Stimulated activated effector memory CD8-positive, alpha-beta T cell treated with anti-CD3 and anti-CD28 coated beads, Interleukin-12 subunit alpha, Interleukin-12 subunit beta, amount 100 ng/mL, for 72 hours (primary cell): ENCODE results near the gene MSX2.
A peak's percentile ranks its signal among the peaks of the same experiment; 100 is the strongest.

Experiments
- ATAC-seq: fragments of 150-1000 bp; cut with Tn5 transposase; 2 replicates; pipeline ENCODE4 v1.10.0; 2021
- DNase-seq, 2 donors: peaks; one replicate each; pipeline ENCODE4 v3.0.0; 2021 to 2022; ENCODE audit warnings: low spot score in 2 of 2
- H3K27ac Mint-ChIP-seq: one replicate; pipeline ENCODE4 v1.8.0; 2022; ENCODE audit warnings: mild to moderate bottlenecking, mixed read lengths
- H3K36me3 Mint-ChIP-seq: one replicate; pipeline ENCODE4 v1.8.0; 2022; ENCODE audit warnings: mild to moderate bottlenecking, mixed read lengths
- H3K4me1 Mint-ChIP-seq: one replicate; pipeline ENCODE4 v1.8.0; 2022; ENCODE audit warnings: mixed read lengths
- H3K4me3 Mint-ChIP-seq: one replicate; pipeline ENCODE4 v1.8.0; 2022; ENCODE audit warnings: mild to moderate bottlenecking, mixed read lengths
- H3K9me3 Mint-ChIP-seq: one replicate; pipeline ENCODE4 v1.8.0; 2022; ENCODE audit warnings: mixed read lengths

The MSX2 gene

DNA sequence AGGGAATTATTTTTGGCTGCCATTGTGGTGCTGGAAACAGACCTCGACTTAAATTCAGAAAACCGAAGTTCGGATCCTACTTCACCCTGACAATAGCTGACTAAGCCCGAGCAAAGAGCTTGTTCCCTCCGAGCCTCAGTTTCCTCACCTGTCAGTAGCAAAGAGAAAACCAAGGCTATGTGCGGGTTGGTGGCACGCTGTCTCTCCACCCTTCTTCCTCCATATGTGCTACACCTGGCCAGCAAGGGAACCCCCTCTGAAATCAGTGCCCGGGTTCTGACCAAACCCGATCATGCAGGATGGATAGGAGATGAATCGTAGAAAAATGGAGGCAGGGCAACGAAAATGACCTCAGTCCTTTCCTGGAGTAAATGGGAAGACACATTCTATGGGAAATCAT is 16.7 kb upstream of the MSX2 start:
- Mint-ChIP-seq H3K9me3 (peaks cover 4% of the 10 kb centered on the region), H3K27ac (no peak overlapping the region), H3K36me3 (no peaks in the 10 kb centered on the region), H3K4me3 (no peak overlapping the region), H3K4me1 (no peaks in the 10 kb centered on the region)
- no peak for ATAC-seq
- DNase-seq: no peak

GRCh38 chr5:174708476-174709207 is 15.7 kb upstream of the MSX2 start:
- DNase-seq (no peak), ATAC-seq (no peak)
- H3K9me3 Mint-ChIP-seq: peaks cover 4% of the 10 kb centered on the region
- H3K36me3 Mint-ChIP-seq: no peaks in the 10 kb centered on the region
- no peak overlapping the region for H3K4me3 Mint-ChIP-seq
- no peaks in the 10 kb centered on the region for H3K4me1 Mint-ChIP-seq
- no peak overlapping the region for H3K27ac Mint-ChIP-seq

- H3K4me3 Mint-ChIP-seq: no peak overlapping the region
- H3K36me3 Mint-ChIP-seq: no peaks in the 10 kb centered on the region
- H3K4me1 Mint-ChIP-seq: no peaks in the 10 kb centered on the region
- ATAC-seq (no peak), DNase-seq (no peak)
- H3K27ac Mint-ChIP-seq: no peak overlapping the region
- H3K9me3 Mint-ChIP-seq: no peaks in the 10 kb centered on the region
These were observed 9.6 kb upstream of the MSX2 start for GRCh38 chr5:174714751-174715150.

- Mint-ChIP-seq H3K9me3 (peaks cover 3% of the 10 kb centered on the region), H3K27ac (no peak overlapping the region), H3K36me3 (no peaks in the 10 kb centered on the region), H3K4me3 (no peak overlapping the region), H3K4me1 (peaks cover 5% of the 10 kb centered on the region)
- ATAC-seq: no peak
- no peak for DNase-seq
These were observed 8.6 kb upstream of the MSX2 start for GRCh38 chr5:174715804-174716203.

- no peak overlapping the region for H3K27ac Mint-ChIP-seq
- H3K9me3 Mint-ChIP-seq: peaks cover 3% of the 10 kb centered on the region
- H3K4me3 Mint-ChIP-seq: no peak overlapping the region
- H3K36me3 Mint-ChIP-seq: no peaks in the 10 kb centered on the region
- DNase-seq (no peak), ATAC-seq (no peak)
- H3K4me1 Mint-ChIP-seq: peaks cover 5% of the 10 kb centered on the region
These were observed 6.4 kb upstream of the MSX2 start for GRCh38 chr5:174717826-174718455.

GRCh38 chr5:174718880-174719610 is 5.3 kb upstream of the MSX2 start:
- Mint-ChIP-seq H3K27ac (no peak overlapping the region), H3K9me3 (peaks cover 3% of the 10 kb centered on the region), H3K4me3 (no peak overlapping the region), H3K36me3 (no peaks in the 10 kb centered on the region), H3K4me1 (peaks cover 5% of the 10 kb centered on the region)
- DNase-seq (no peak), ATAC-seq (no peak)

- ATAC-seq (no peak), DNase-seq (no peak)
- Mint-ChIP-seq H3K36me3 (no peaks in the 10 kb centered on the region), H3K4me3 (no peak overlapping the region), H3K27ac (no peak overlapping the region), H3K4me1 (peaks cover 5% of the 10 kb centered on the region), H3K9me3 (peaks cover 3% of the 10 kb centered on the region)
These were observed 4.4 kb upstream of the MSX2 start for GRCh38 chr5:174719793-174720611.

DNA sequence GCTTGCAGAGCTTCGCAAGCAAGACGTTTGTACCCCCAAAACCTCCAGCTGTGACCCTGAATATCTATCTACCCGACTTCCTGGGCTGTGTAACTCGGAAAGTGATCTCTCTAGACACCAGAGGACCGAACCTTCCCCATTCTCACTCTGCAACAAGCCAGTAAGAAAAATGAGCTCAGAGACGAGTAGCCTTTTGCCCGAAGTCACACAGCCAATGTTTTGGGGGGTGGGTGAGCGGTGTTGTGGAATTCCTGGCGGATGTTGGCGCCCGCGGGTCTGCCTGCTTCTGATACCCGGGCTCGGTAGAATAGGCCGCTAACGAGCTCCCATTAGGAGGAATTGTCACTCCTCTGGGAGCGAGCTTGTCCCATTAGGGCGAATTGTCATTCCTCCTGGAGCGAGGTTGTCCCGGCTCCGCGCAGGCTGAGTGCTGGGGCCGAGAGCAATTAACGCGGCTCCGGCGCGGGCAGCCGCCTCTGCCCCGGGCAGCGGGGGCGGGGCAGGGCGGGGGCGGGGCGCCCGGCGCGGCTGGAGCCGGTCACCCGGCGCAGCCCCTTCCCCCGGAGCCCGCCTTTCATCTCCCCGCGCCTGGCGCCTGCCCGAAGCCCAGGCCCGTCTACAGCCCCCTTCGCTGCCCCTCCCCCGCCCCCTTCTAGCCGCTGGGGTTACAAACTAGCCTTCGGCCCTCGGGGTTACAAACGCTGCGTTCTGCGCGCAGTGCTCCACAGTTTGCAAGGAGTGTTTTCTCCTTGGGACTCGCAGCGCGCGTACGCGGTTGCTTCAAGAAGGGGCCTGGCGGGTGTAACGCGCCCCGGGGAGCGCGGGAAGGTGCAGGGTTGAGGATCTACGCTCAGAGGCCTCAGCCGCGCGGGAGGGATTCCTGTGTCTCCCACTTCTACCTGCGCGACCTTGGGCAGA is 3.5 kb upstream of the MSX2 start:
- H3K27ac Mint-ChIP-seq: no peak overlapping the region
- H3K4me1 Mint-ChIP-seq: peaks cover 5% of the 10 kb centered on the region
- ATAC-seq (no peak), DNase-seq (no peak)
- H3K4me3 Mint-ChIP-seq: no peak overlapping the region
- H3K36me3 Mint-ChIP-seq: no peaks in the 10 kb centered on the region
- peaks cover 3% of the 10 kb centered on the region for H3K9me3 Mint-ChIP-seq

GRCh38 chr5:174721530-174722432 is 2.6 kb upstream of the MSX2 start:
- Mint-ChIP-seq H3K36me3 (no peaks in the 10 kb centered on the region), H3K27ac (no peak overlapping the region), H3K4me1 (peaks cover 5% of the 10 kb centered on the region), H3K4me3 (no peak overlapping the region), H3K9me3 (peaks cover 3% of the 10 kb centered on the region)
- ATAC-seq: no peak
- no peak for DNase-seq

DNA sequence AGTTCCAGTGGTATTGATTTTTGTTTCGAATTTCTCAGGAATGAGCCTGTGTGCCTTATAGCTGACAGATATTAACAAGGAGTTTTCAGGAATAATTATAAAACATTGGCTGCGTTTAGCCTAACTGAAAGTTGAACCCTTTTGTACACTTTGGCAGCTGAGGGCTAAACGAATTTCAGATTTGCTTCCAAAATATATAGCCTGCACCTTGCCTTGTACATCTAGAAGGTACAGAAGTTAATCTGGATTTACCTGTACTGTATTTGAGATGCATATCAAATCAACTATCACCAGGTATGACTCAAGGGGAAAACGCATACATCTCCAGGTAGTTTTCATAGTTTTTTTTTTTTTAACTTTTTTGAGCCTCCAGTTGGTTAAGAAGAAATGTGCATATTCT is 1.9 kb upstream of the MSX2 start:
- no peak overlapping the region for H3K4me3 Mint-ChIP-seq

GRCh38 chr5:174723315-174723978 is 935 bp upstream of the MSX2 start:
- H3K4me3 Mint-ChIP-seq: peak overlapping the region; percentile 23
- peaks cover 3% of the 10 kb centered on the region for H3K9me3 Mint-ChIP-seq
- H3K27ac Mint-ChIP-seq: no peak overlapping the region
- H3K36me3 Mint-ChIP-seq: no peaks in the 10 kb centered on the region
- DNase-seq: no peak
- ATAC-seq: no peak
- peaks cover 5% of the 10 kb centered on the region for H3K4me1 Mint-ChIP-seq

More for the DNA sequence above, 1.9 kb upstream of the MSX2 start:
- ATAC-seq (no peak), DNase-seq (no peak)
- Mint-ChIP-seq H3K36me3 (no peaks in the 10 kb centered on the region), H3K4me1 (peaks cover 5% of the 10 kb centered on the region), H3K9me3 (peaks cover 3% of the 10 kb centered on the region), H3K27ac (no peak overlapping the region)

DNA sequence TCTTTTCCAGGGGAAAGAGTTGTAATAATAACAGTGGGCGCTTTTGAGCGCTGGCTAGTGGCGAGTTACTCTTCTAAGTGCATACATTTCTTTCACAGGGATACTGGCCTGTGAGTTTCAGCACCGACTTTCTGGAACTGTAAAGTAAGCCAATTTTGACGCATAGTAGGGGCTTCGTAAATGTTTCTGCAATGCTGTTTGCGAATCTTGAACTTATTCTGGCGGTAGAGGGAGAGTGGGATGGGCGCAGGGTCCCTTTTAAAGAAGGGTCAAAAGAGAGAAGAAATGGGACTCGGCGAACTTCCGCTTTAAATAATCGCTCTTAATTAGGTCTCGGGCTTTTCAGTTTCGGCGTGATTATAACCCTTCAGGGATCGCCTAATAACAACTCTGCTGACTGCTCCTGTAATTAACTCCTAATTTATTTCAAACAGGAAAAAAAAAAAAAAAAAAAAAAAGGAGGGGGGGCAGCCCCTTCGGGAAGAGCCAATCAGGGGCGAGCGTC is 351 bp upstream of the MSX2 start:
- no peak for DNase-seq
- peak overlapping the region; percentile 23 for H3K4me3 Mint-ChIP-seq
- H3K36me3 Mint-ChIP-seq: no peaks in the 10 kb centered on the region
- H3K4me1 Mint-ChIP-seq: peaks cover 5% of the 10 kb centered on the region
- H3K27ac Mint-ChIP-seq: no peak overlapping the region
- peaks cover 3% of the 10 kb centered on the region for H3K9me3 Mint-ChIP-seq
- ATAC-seq: no peak
